Neural progenitor cell (in vitro differentiated cells): Measurements from ENCODE around the gene CSAD. TPM values are rescaled to one million over a fixed set of nuclear protein-coding genes. Genes with fewer than 3 reads are reported as not detected.
A peak's percentile ranks its signal among the peaks of the same experiment; 100 is the strongest.

Source experiments
- DNase-seq: peaks from one replicate; pipeline ENCODE4 v3.0.0-alpha.2; 2016; ENCODE audit warnings: low spot score
- H2AFZ ChIP-seq: fragments of 200-600 bp; sonication (generic); replicated peaks from 2 replicates; pipeline ENCODE4 v1.6.1; 2016; ENCODE audit warnings: antibody characterized with exemption
- H3F3A ChIP-seq: fragments of 200-600 bp; sonication (generic); 2 replicates; pipeline ENCODE4 v1.6.1; 2016; ENCODE audit warnings: antibody characterized with exemption, low read depth
- H3K27ac ChIP-seq: fragments of 200-600 bp; sonication (generic); 2 replicates; pipeline ENCODE4 v1.5.1; 2016; ENCODE audit warnings: mild to moderate bottlenecking
- H3K27me3 ChIP-seq: fragments of 200-600 bp; sonication (generic); 2 replicates; pipeline ENCODE4 v1.6.1; 2016; ENCODE audit warnings: mild to moderate bottlenecking, moderate library complexity
- H3K36me3 ChIP-seq: fragments of 200-600 bp; sonication (generic); 2 replicates; pipeline ENCODE4 v1.5.1; 2016
- H3K4me1 ChIP-seq: fragments of 200-600 bp; sonication (generic); 2 replicates; pipeline ENCODE4 v1.6.1; 2016; ENCODE audit warnings: mixed run types
- H3K4me2 ChIP-seq: fragments of 200-600 bp; sonication (generic); 2 replicates; pipeline ENCODE4 v1.6.1; 2016
- H3K4me3 ChIP-seq: fragments of 200-600 bp; sonication (generic); 2 replicates; pipeline ENCODE4 v1.5.1; 2016
- H3K79me2 ChIP-seq: fragments of 200-600 bp; sonication (generic); 2 replicates; pipeline ENCODE4 v1.6.1; 2016; ENCODE audit warnings: low read depth
- H3K9ac ChIP-seq: fragments of 200-600 bp; sonication (generic); 2 replicates; pipeline ENCODE4 v1.6.1; 2016
- H3K9me3 ChIP-seq: fragments of 200-600 bp; sonication (generic); 2 replicates; pipeline ENCODE4 v1.5.1; 2016; ENCODE audit warnings: low read depth
- H4K20me1 ChIP-seq: fragments of 200-600 bp; sonication (generic); 2 replicates; pipeline ENCODE4 v1.6.1; 2016; ENCODE audit warnings: low read depth
- H3K27ac Mint-ChIP-seq: 3 replicates; pipeline ENCODE4 v1.8.0; 2021; ENCODE audit warnings: mixed read lengths
- H3K27me3 Mint-ChIP-seq: 2 replicates; pipeline ENCODE4 v1.8.0; 2022; ENCODE audit warnings: low read depth, mild to moderate bottlenecking, inconsistent platforms, moderate library complexity, mixed read lengths; ENCODE audit not compliant: insufficient read depth
- H3K36me3 Mint-ChIP-seq: 3 replicates; pipeline ENCODE4 v1.8.0; 2021; ENCODE audit warnings: mixed read lengths
- H3K4me1 Mint-ChIP-seq: 3 replicates; pipeline ENCODE4 v1.8.0; 2021; ENCODE audit warnings: mixed read lengths
- H3K4me3 Mint-ChIP-seq: 3 replicates; pipeline ENCODE4 v1.8.0; 2021; ENCODE audit warnings: mild to moderate bottlenecking, moderate library complexity, mixed read lengths
- H3K9me3 Mint-ChIP-seq: 3 replicates; pipeline ENCODE4 v1.8.0; 2020; ENCODE audit warnings: mixed read lengths
- EZH2 ChIP-seq: fragments of 200-600 bp; sonication (generic); IDR thresholded peaks from 2 replicates; pipeline ENCODE4 v1.6.1; 2017; ENCODE audit warnings: antibody characterized with exemption, mild to moderate bottlenecking, moderate library complexity
- EZH2phosphoT487 ChIP-seq: fragments of 200-600 bp; sonication (generic); IDR thresholded peaks from 2 replicates; pipeline ENCODE4 v1.6.1; 2017; ENCODE audit warnings: antibody characterized with exemption
- total RNA-seq: library from RNA; depleted of rRNA; stranded (reverse); fragments of >200 nt; gene quantifications from 2 replicates; pipeline ENCODE4 v1.2.3, GENCODE V29; 2015; ENCODE audit warnings: low replicate concordance
- TF ChIP-seq, protein P1 (sequence below): fragments of 200-600 bp; sonication (generic); IDR thresholded peaks from 2 replicates; pipeline ENCODE4 v1.5.1; 2017; ENCODE audit warnings: antibody characterized with exemption, mild to moderate bottlenecking

The CSAD gene
- total RNA-seq, 1 donor from 2014 or later, result 26.9 TPM

DNA sequence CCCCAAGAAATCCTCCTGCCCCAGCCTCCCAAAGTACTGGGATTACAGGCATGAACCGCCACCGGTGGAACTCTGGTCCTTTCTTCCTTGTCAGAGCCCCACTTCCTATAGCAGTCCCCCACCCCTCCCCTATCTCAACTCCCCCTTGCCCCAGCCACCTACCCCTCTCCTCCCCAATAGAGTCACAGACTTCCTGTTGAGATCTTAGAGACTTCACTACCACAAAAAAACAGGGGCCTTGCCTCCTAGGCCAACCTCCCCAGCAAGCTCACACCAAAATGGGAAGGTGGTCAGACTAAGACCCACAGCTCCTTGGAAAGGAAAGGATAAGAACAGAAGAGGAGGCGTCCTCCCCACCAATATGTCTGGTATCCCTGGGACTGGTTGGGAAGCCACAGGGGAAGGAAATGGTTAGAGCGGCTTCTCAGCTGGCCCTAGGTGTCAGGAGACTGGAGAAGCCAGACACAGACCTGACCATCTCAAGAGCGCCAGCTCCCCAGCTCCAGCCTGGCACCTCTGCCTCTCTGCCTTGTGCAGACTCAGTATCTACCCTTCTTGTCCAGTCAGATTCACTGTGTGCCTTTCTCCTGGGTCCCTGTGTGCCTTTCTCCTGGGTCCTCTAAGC is 17.9 kb upstream of the CSAD start:
- H3K4me1 ChIP-seq, result no peaks in the 10 kb centered on the region
- TF ChIP-seq EZH2 (no peak), EZH2phosphoT487 (no peak)
- TF ChIP-seq, protein P1, sequence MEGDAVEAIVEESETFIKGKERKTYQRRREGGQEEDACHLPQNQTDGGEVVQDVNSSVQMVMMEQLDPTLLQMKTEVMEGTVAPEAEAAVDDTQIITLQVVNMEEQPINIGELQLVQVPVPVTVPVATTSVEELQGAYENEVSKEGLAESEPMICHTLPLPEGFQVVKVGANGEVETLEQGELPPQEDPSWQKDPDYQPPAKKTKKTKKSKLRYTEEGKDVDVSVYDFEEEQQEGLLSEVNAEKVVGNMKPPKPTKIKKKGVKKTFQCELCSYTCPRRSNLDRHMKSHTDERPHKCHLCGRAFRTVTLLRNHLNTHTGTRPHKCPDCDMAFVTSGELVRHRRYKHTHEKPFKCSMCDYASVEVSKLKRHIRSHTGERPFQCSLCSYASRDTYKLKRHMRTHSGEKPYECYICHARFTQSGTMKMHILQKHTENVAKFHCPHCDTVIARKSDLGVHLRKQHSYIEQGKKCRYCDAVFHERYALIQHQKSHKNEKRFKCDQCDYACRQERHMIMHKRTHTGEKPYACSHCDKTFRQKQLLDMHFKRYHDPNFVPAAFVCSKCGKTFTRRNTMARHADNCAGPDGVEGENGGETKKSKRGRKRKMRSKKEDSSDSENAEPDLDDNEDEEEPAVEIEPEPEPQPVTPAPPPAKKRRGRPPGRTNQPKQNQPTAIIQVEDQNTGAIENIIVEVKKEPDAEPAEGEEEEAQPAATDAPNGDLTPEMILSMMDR, result no peak
- H4K20me1 ChIP-seq, result no peaks in the 10 kb centered on the region
- no peaks in the 10 kb centered on the region for H3K36me3 Mint-ChIP-seq
- no peak overlapping the region for H3K4me2 ChIP-seq
- no peak overlapping the region for H3K27ac ChIP-seq
- no peaks in the 10 kb centered on the region for H3K36me3 ChIP-seq
- no peaks in the 10 kb centered on the region for H3K9me3 ChIP-seq
- H3K9me3 Mint-ChIP-seq, result no peaks in the 10 kb centered on the region
- H3K27me3 ChIP-seq, result peaks cover 86% of the 10 kb centered on the region
- no peak overlapping the region for H3K9ac ChIP-seq
- H3K4me3 Mint-ChIP-seq, result no peak overlapping the region
- DNase-seq, result no peak
- H3K4me3 ChIP-seq, result no peak overlapping the region
- peaks cover 12% of the 10 kb centered on the region for H3K4me1 Mint-ChIP-seq
- H3F3A ChIP-seq, result no peaks in the 10 kb centered on the region
- H2AFZ ChIP-seq, result no peak overlapping the region
- H3K27me3 Mint-ChIP-seq, result peaks cover 30% of the 10 kb centered on the region
- H3K27ac Mint-ChIP-seq, result no peak overlapping the region
- no peaks in the 10 kb centered on the region for H3K79me2 ChIP-seq

DNA sequence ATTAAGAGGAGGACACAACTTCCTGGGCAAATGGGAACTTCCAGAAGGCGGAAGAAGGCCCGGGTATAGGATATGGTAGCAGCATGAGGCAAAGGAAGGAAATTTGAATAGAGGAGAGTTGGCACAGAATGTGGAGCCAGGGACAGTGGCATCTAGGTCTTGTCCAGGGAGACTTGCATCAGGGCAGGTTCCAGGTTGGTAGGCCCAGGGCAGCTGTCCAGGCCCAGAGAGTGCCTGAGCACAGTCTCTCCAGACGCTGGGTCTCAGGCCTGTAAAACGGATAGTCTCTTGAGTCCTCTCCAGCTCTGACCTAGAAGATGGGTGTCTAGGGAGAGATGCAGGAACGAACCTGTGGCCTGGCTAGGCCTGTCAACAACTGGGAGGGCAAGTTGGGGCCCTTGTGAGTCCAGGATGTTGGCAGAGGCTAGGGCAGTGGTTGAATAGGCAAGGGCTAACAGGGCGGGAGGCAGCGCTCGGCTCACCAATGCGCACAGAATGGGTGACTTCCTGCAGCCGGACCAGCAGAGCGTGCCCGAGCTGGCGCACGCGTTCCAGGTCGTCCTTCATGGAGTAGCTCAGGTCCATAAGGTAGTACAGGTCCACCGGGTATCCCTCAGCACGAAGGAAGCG is 16.4 kb upstream of the CSAD start:
- Histone ChIP-seq H4K20me1 (no peaks in the 10 kb centered on the region), H3K9me3 (no peaks in the 10 kb centered on the region), H3K27me3 (peaks cover 85% of the 10 kb centered on the region), H3K36me3 (no peaks in the 10 kb centered on the region), H3K4me3 (peak overlapping the region; percentile 22), H3F3A (no peaks in the 10 kb centered on the region), H3K9ac (no peak overlapping the region), H3K4me2 (peak overlapping the region; percentile 68), H3K27ac (no peak overlapping the region), H3K4me1 (no peaks in the 10 kb centered on the region), H3K79me2 (no peaks in the 10 kb centered on the region), H2AFZ (peak overlapping the region; percentile 89)
- no peak overlapping the region for H3K27ac Mint-ChIP-seq
- H3K4me1 Mint-ChIP-seq, result peaks cover 12% of the 10 kb centered on the region
- DNase-seq, result no peak
- TF ChIP-seq, protein P1, result no peak
- no peak for TF ChIP-seq EZH2phosphoT487
- TF ChIP-seq EZH2, result no peak
- H3K9me3 Mint-ChIP-seq, result no peaks in the 10 kb centered on the region
- H3K36me3 Mint-ChIP-seq, result peaks cover 1% of the 10 kb centered on the region
- no peak overlapping the region for H3K4me3 Mint-ChIP-seq
- H3K27me3 Mint-ChIP-seq, result peaks cover 31% of the 10 kb centered on the region

DNA sequence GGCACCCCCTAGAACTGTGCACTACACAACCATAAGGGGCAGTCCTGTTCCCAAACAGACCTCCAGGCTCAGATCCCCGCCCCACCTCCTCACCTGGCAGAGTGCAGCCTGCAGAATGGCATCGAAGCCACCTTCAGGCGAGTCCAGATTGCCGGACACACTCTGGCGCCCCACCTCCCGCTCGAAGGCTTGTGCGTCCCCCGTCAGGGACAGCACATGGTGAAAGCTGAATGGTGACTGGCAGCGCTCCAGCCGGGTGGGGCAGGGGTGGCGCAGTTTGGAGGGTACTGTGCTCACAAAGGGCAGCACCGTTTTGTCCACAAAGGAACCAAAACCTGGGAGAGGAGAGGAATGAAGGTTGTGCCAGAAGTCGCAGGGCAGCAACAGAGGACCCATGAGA is 15.8 kb upstream of the CSAD start:
- Histone ChIP-seq H4K20me1 (no peaks in the 10 kb centered on the region), H3K4me3 (no peak overlapping the region), H2AFZ (no peak overlapping the region), H3K9ac (no peak overlapping the region), H3K27me3 (peaks cover 82% of the 10 kb centered on the region), H3K79me2 (no peaks in the 10 kb centered on the region), H3K9me3 (no peaks in the 10 kb centered on the region), H3K4me1 (no peaks in the 10 kb centered on the region), H3F3A (no peaks in the 10 kb centered on the region), H3K36me3 (no peaks in the 10 kb centered on the region), H3K4me2 (no peak overlapping the region), H3K27ac (no peak overlapping the region)
- DNase-seq, result no peak
- Mint-ChIP-seq H3K4me3 (no peak overlapping the region), H3K9me3 (no peaks in the 10 kb centered on the region), H3K36me3 (peaks cover 2% of the 10 kb centered on the region), H3K4me1 (peaks cover 8% of the 10 kb centered on the region), H3K27ac (no peak overlapping the region), H3K27me3 (peaks cover 33% of the 10 kb centered on the region)
- TF ChIP-seq EZH2phosphoT487, result no peak
- TF ChIP-seq, protein P1, result no peak
- no peak for TF ChIP-seq EZH2
